ENCODE data around the gene CTDP1.
"Not testable (repeated sequence)": the region's sequence is repeated elsewhere in the genome, so short reads cannot be mapped to it uniquely, and the experiment has no call there.

The CTDP1 gene

DNA sequence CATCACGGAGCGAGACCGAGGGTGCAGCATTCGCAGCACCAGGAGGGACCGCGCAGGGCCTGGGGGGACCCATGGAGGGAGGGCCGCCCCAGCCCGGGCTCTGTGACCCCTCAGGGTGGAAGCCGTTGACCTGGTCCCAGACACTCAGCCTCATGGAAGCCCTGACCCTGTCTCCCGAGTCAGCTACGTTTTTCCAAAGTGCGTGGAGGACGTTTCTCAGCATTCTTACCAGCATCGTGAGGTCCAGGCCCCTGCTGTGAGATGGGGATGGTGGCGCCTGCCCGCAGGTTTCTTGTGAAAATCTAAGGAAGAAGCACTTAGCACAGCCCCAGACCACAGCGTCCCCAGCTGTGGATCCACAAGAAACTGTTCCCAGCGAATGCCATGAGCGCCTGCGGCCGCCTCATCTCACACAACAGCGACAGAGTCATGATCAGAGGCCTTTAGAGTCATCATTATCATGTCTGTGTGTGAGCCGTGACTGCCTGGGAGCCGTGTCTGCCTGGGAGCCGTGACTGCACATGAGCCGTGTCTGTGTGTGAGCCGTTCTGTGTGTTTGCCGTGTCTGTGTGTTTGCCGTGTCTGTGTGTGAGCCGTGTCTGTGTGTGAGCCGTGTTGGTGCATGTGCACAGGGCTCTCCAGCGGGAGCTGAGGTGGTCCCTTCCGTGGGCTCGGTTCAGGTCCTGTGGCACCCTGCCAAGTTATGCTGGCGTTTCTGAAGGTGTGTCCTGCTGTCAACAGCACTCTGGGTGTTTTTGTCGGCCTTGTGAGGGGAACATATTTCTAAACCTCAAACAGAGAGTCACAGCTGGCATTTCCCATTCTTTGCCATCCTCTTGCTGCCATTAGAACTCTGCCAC is 68.9 kb downstream of the CTDP1 start:
- DNase-seq = no peak

DNA sequence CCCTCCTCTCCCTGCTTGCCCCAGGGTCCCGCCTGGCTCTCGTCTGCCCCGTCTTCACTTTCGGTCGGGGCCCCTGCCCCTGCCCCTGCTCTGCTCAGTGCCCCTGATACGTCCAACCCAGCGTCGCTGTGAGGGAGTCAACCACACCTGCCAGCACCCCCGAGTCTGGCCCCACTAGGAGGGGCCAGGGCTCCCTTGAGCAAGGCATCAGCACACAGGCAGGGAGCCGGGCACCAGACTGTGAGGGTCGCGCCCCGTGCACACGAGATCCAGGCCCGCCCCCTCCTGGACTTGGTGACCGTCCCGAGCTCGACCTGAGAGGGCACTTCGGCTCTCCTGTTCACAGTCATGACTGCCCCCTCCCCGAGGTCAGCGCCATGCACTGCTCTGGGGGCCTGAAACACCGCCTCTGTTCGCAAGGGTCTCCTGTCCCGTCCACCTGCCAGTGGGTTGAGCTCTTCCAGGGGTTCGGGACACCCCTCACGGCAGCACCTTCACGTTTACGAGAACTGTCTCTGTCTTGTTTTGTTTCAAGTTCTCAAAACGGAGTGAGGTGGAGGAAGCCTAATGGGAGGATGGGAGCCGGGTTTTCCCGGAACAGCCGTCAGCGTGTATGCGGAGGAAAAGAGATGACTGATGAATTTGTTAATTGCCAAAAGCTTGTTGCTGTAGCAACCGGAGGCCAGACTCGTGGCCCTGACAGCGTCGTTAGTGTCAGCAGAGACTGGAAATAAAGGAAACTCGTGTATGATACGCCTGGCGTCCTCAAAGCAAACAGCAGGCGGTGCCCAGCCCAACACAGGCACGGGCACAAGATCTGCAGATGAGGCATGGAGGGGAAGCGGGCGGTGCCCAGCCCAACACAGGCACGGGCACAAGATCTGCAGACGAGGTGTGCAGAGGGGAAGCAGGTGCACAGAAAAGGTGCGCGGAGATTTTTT is 69.9 kb downstream of the CTDP1 start:
- no peak for DNase-seq

DNA sequence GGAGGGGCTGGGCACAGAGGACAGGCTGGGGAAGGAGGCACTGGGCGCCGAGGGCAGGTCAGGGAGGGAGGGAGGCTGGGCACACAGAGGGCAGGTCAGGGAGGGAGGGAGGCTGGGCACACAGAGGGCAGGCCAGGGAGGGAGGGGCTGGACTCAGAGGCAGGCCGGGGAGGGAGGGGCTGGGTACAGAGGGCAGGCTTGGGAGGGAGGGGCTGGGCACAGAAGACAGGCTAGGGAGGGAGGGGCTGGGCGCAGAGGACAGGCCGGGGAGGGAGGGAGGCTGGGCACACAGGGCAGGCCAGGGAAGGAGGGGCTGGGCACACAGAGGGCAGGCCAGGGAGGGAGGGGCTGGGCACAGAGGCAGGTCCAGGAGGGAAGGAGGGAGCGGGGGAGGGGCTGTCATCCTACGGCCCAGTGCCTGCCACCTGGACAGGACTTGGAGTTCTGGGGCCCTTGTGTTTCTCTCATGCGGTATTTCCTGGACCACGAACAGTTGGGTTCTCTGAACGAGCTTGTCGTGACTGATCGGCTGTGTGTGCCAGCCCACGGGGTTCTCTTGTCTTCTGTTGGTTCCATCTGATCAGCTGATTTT is 71.5 kb downstream of the CTDP1 start:
- DNase-seq = no peak

DNA sequence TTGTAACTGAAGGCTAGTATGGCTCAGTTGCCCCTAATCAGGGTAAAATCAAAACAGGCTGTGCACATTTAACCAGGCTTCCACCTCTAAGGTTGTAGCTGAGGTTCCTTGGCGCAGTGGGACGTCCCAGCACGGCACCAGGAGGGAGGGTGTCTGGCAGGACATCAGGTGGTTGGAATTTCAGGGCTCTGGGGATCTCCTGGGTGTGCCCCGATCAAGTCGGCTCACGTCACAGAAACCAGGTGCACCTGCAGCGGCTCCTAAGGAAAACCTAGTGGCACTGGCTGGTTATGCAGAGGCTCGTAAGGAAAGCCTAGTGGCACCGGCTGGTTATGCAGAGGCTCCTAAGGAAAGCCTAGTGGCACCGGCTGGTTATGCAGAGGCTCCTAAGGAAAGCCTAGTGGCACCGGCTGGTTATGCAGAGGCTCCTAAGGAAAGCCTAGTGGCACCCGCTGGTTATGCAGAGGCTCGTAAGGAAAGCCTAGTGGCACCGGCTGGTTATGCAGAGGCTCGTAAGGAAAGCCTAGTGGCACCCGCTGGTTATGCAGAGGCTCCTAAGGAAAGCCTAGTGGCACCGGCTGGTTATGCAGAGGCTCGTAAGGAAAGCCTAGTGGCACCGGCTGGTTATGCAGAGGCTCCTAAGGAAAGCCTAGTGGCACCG is 72.4 kb downstream of the CTDP1 start:
- not testable (repeated sequence) for DNase-seq

DNA sequence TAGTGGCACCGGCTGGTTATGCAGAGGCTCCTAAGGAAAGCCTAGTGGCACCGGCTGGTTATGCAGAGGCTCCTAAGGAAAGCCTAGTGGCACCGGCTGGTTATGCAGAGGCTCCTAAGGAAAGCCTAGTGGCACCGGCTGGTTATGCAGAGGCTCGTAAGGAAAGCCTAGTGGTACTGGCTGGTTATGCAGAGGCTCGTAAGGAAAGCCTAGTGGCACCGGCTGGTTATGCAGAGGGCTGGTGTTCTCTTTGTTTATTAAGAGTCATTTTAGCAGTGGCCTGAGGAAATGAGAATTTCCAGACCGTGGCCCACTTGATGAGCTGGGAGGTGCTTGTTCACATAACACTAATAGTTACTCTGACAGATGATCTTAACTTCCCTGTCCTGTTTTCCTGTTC is 73.3 kb downstream of the CTDP1 start:
- DNase-seq = not testable (repeated sequence)

DNA sequence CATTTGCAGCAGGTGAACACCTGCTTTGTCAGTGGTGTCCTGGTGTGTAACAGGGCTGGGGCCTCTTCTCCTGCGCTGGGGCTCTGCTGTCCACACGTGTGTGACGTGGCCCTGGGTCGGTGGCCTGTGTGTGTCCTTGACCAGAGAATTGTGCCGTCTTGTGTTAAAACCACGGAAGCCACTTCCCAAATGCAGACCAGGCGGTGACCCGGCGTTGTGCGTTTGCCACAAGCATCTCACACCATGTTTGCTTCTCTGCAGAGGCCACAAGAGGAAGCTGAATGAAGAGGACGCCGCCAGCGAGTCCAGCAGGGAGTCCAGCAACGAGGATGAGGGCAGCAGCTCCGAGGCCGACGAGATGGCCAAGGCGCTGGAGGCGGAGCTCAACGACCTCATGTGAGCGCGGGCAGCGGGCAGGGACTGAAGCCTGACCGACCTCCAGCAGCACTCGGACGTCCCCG is 73.8 kb downstream of the CTDP1 start:
- DNase-seq = no peak

DNA sequence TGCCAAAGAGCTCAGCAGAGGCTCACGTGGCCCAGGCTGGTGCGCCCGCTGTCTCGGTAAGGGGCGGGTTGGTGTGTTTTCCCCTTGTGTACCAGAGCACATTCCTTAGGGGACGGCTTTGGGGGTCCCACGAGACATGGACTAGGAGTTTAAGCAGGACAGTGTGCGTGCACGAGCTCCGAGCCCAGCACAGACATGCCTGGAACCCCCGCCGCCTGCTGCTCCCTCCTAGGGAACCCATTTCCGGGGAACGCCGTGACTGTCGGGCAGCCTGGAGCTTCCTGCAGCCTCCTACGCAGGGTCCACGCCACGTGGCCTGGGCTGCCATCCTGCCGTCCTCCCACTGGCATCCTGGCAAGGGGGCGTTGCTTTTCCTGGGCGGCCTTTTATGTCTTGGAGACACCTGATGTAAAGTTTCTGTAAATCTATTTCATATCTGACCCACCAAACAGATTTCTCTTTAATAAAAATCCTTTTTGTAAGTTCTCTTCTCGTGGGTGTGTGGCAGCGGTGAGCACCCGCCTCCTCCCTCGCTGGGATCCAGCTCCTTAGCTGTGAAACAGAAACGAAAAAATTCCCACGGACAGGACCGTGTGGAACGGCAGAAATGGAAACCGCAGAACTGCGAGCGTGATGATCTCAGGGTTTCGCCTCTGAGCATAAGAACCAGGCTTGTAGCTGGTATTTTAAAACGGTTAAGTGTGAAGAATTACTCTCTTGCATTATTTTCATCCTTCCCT is 74.6 kb downstream of the CTDP1 start:
- DNase-seq = no peak

DNA sequence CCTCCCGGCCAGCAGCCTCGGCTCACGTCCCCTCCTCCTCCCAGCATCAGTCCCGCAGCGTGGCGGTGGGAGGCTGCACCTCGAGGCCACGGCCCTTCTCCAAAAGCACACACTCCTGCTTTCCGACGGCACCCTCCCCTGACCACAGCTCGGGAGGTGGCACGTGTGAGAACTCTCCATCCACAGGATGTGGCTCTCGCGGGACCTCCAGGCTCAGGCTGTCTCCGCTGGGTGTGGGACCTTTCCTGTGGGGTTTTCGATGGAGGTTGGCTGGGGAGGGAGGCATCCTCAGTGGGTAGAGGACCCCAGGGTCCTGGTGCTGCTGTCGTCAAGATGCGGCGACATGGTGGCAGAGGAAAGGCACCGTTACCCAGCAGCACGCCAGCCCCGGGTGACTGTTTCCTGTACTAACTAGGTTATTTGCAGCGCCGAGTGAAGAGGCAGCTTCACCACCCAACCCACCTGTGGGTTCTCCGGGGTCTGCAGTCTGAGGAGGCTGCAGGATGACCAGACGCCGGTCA is 75.3 kb downstream of the CTDP1 start:
- no peak for DNase-seq

DNA sequence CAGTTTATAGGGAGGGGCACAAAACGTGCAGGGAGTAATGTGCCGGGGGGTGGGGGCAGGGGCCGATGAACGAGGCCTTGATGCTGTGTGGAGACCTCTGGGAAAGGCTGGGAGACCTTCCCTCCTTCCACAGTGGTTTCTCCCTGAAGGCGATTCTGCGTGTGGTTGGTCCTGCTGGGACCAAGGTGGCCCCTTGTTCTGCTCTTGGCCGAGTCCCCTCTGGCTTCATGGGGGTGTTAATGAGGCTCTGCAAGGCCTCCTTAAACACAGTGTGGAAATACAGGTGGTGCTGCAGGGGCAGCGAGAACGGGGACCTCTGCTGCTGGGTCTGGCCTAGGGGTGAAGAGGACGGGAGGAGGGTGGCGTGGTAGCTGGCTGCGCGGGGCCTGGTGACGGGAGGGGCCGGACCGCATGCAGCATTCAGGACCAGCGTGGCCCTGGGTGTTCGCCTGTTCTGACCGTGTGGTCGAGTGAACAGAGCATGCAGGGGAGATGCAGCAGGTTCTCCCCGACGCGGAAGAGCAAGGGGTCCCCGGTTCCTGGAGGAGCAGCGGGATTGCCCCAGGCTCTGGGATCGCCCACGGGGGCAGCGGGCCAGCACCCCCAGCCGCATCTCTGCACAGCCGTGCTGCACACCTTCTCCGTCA is 76.0 kb downstream of the CTDP1 start:
- DNase-seq = no peak

DNA sequence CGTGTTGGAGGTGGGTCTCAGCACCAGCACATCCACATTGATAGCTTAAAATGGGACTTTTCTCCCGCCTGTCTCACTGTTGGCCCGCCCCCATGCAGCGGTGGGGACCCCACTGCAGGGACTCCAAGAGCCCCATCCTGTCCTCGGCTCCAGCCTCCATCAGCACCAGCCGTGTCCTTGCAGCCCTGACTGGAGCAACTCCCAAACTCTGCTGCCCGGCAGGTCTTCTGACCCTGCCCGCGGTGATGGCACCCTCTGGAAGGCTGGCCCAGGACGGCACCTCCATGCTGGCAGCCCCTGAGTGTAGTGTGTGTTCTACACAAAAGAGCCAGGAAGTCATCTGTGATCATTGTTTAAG is 76.5 kb downstream of the CTDP1 start:
- no peak for DNase-seq

DNA sequence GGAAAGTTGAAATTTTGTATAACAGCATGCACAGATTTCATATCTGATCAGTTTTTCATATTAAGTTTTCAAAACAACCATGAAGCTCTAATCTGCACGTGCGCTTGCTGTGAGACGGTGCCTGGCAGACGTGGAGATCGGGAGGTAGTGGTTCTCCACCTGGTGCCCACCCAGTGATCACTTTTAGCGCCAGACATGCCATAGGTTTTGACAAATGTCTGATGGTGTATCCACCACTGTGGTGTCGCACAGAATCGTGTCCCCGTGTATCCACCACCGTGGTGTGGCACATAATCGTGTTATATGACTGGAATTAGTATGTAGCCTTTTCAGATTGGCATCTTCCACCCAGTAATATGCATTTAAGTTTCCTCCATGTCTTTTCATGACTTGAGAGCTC is 77.2 kb downstream of the CTDP1 start:
- DNase-seq = no peak

DNA sequence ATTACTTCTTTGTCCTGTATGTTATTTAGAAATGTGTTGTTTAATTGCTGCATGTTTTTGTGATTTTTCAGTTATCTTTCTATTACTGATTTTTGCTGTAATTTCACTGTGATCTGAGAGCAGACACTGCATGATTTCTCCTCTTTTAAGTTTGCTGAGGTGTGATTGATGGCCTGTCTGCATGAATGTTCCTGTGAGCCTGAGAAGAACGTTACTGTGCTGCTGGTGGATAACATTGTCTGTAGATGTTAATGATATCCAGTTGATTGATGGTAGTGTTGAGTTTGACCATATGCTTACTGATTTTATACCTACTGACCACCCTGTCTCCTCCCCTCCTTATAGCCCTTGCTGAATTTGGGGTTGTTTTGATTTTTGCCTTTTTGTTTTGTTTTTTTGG is 80.7 kb downstream of the CTDP1 start:
- no peak for DNase-seq

DNA sequence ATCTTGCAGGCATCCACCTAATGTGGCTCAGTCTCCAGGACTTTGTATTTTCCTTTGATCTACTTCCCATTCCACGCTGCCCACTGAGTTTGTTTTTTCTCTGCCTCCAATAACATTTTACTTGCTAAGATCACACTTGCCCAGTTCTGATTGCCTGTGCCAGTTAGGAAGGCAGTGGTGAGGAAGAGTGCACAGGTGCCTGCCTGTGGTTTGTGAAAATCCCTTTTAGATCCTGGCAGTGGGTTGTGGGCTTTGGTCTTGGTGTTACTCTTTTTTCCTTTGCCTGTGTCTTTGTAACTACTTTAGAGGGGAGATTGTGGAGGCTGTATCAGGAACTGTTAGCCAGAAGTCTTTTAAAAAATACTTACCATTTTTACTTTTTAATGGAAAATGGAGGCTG is 81.3 kb downstream of the CTDP1 start:
- no peak for DNase-seq

DNA sequence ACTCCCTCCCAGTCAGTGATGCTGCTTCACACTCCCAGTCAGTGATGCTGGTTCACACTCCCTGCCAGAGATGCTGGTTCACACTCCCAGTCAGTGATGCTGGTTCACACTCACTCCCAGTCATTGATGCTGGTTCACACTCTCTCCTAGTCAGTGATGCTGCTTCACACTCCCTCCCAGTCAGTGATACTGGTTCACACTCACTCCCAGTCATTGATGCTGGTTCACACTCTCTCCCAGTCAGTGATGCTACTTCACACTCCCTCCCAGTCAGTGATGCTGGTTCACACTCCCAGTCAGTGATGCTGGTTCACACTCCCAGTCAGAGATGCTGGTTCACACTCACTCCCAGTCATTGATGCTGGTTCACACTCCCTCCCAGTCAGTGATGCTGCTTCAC is 83.8 kb downstream of the CTDP1 start:
- DNase-seq = no peak

DNA sequence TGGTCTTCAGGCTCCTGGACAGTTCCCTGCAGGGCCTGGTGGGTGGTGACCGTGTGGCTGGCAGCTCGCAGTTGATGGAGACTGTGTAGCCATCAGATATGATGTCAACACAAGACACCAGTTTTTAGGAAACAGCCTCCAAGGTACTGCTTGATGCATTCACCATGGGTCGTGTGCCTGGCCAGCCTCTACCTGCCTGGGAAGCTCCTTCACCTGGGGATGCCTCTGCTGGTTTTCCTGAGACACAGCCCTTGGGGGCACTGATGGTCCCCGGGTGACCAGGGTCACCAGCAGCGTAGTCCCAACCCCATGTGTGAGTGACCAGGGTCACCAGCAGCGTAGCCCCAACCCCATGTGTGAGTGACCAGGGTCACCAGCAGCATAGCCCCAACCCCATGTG is 84.5 kb downstream of the CTDP1 start:
- DNase-seq = no peak

DNA sequence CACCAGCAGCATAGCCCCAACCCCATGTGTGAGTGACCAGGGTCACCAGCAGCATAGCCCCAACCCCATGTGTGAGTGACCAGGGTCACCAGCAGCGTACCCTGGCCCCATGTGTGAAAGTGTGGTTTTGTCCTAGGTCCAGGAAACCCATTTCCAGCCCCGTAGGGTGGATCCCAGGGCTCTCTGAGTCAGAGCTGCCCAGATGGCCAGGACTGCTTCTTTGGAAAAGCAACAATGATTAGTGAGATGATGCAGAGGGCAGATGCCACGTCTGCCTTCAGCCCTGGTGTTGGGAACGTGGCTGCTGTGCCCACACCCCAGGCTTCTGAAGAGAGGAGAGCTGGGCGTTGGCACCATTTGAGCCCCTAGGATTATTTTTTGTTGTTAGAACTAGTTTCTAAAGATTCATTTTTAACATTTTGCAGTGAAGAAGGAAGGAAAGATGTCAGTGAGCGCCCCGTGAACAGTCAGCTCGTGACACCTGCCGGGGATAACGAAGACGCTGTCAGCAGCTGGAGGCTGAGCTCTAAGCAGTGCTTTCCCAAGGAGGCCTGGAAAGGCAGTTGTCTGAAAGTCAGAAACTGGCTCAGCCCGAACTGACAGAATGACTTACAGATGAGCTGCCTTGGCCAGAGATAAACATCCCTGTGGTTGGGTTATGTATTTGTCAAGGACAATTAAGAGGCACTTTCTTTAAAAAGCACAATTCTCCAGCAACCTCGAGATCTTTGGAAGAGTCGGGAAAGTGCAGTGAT is 86.1 kb downstream of the CTDP1 start:
- DNase-seq = no peak

DNA sequence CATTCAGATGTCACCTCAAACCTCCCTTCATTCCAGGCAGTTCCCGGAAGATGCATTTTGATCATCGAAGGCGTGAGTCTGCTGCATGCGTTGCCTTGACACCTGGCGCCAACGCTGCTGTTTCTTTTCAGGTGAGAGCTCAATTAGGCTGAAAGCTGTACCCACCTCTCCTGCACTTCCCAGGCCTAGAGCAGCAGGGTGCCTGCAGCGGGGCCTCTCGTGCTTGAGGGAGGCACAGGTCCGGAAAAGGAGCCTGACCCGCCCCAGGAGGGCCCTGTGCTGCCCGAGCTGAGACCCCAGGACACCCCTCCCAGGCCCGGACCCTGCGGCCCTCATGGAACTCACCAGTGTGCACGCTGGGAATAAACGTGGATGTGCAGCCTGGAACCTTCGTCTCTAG is 86.7 kb downstream of the CTDP1 start:
- DNase-seq = no peak

DNA sequence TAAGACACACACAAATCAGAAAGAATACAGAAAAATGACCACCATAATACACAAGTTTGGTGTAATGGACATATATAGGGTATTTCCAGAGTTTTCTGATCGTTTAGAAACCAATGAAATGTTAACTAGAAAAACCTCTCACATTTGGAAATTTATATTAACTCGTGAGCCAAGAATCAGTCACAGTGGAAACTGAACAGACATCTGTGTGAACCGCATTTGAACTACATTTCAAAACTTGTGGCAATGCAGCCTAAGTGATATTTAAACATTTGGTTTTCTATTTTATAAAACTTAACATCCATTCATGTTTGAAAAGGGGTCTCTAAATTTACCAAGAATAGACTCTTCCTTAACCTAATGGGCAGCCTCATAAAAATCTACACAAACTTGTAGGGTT is 89.1 kb downstream of the CTDP1 start:
- no peak for DNase-seq

DNA sequence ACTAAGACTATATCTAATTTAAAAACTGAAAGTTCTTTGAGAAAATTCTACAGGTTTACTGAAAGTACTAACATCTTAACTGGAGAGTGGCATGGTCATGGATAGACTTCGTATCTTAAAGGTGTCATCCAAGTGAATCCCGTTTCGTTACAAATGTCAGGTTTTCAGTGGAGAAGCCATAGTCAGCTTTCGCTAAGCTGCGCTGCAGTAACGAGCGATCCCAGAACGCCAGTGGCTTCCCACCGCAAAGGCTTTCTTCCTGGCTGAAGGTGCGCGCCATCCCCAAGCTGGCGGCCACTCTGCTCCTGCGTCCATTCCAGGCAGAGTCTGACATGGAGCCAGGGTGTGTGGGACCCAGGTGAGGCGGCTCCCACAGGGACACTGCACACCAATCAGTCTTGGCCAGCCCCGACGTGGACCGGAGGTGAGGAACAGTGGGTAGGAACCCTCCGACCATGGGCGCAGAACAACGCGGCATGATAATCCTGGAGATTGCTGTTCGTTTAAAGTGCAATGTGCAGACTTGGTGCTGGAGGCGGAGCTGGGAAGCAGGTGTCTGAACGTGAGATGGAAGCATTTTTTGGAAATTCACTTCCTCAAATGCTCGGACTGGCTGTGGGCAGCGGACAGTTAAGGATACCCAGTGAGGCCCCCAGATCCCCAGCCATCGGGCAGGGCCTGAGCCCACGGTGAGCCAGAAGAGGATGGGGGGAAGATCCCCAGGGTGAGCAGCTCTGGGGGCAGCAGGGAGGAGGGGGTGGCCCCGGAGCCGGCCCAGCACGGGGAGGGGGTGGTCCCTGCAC is 90.3 kb downstream of the CTDP1 start:
- no peak for DNase-seq

DNA sequence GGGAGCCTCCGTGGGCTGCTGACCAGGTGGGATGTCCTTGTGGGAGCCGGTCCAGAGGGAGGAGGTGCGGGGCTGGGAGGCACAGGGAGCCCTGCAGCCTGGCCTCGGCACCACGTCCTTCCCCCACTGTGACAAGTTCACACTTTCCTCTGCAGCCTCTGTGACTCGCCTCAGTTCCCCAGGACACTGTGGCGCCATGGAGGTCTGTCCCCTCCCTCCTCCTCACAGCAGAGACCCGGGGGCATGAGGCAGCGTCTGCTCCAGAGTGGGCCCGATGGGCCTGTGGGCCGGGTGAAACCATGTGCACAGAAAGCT is 90.9 kb downstream of the CTDP1 start:
- no peak for DNase-seq
